ENCODE data around the gene HSD17B4.
A peak's percentile ranks its signal among the peaks of the same experiment; 100 is the strongest.
"Not testable (repeated sequence)": the region's sequence is repeated elsewhere in the genome, so short reads cannot be mapped to it uniquely, and the experiment has no call there.

Gene HSD17B4, protein sequence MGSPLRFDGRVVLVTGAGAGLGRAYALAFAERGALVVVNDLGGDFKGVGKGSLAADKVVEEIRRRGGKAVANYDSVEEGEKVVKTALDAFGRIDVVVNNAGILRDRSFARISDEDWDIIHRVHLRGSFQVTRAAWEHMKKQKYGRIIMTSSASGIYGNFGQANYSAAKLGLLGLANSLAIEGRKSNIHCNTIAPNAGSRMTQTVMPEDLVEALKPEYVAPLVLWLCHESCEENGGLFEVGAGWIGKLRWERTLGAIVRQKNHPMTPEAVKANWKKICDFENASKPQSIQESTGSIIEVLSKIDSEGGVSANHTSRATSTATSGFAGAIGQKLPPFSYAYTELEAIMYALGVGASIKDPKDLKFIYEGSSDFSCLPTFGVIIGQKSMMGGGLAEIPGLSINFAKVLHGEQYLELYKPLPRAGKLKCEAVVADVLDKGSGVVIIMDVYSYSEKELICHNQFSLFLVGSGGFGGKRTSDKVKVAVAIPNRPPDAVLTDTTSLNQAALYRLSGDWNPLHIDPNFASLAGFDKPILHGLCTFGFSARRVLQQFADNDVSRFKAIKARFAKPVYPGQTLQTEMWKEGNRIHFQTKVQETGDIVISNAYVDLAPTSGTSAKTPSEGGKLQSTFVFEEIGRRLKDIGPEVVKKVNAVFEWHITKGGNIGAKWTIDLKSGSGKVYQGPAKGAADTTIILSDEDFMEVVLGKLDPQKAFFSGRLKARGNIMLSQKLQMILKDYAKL

DNA sequence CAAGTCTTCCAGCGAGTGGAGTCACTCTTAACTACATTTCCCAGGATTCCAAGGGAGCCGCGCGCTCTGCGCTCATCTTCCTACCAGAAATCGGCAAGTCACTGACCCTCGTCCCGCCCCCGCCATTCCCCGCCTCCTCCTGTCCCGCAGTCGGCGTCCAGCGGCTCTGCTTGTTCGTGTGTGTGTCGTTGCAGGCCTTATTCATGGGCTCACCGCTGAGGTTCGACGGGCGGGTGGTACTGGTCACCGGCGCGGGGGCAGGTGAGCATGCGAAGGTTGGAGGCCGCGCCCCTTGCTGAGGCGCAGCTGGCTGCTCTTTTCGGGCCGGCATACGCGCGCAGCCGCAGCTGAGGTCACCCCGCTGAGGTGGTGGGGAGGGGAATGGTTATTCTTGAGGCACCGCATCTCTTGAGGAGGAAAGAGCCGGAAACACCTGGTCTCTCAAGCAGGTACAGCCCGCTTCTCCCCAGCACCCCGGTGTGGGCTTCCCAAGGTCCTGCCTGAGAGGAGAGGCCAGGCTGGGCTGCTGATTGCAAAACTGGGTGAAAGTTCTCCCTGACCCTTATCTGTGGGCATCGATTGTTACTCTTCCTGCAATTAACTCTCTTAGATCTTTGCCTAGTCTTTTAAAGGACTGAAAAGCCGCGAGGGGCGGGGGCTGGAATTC is at the start of gene HSD17B4:
Gene HSD17B4, plus strand, starts transcription at position 125 of the 667 bp plus-strand sequence. Its CDS starts 79 bp downstream, at position 204.
- DNase-seq (ENCODE audit: low read depth in 2 of 2) = peak; percentile 52 to 60

DNA sequence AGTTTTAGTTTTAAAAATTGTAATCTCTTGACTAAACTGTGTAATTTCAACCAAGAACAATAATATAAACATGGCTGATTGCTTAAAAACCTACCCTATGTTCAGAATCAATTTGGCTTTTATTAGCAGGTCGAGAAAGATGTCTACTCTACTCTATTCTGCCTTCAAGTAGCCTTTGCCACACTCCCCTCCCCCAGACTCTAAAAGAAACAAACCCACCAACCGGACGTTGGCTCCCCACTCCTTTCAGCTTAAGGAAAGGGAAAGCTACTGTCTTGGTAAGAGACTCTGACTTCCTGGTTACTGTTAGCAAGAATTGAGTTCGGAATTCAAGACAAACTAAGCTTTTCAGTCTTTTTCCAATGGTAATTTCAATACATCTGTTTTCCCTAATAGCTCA is 49.7 kb upstream of the HSD17B4 start:
- no peak for DNase-seq (ENCODE audit: low read depth in 2 of 2)

DNA sequence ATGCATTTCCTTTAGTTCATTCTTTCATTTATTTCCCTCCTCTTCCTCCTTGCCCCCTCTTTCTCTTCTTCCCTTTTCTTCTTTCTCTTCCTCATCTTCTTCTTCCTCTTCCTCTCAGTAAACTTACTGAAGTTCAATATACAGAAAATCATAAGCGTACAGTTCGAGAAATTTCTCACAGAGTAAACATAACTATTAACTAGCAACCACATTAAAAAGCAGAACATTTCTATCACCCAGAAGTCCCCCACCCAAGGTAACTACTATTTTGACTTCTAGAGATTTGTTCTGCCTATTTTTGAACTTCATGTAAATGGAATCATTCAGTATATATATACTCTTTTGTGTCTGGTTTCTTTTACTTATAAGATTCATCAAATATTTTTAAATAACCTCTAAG is 48.3 kb upstream of the HSD17B4 start:
- no peak for DNase-seq (ENCODE audit: low read depth in 2 of 2)

DNA sequence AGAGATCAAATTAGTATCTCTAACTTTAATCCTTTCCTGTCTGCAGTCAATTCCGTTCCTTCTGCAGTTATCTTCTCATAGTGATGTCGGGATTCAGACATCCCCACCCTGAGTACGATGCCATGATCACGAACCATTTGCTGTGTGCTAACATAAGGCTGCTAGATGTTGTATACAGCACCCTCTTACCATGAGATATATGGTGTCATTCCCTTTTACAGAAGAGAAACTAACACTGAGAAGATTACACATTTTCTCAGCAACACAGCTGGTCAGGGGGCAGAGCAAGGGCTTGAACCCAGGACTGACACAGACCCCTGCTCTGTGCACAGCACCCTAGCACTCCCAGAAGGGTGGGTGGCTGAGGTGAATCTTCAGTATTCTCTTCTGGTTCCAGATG is 46.9 kb upstream of the HSD17B4 start:
- DNase-seq (ENCODE audit: low read depth in 2 of 2) = no peak

DNA sequence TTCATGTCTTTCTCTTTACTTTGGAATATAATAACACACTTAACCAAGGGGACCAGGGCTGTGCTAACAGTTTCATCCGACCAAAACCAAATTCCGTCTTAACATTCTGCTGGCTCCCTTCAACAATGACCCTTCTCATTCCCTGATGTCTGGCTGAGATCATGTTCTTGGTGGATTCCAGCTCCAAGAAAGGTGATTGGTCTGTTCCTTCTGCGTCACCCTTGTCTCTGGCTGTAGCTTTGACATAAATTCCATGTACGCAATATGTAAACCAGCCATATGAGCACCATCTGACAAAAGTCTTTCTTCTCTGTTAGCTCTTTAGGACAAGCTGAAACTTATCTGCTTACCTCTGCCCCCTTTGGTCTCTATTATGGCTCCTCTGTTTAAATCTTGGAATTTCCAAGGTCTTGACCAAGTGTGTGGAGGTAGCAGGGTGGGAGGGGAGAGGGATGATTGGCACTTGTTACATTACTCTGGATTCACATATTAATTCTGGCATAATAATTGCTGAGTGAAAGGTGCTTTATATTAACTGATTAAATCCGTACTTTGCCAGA is 45.7 kb upstream of the HSD17B4 start:
- DNase-seq (ENCODE audit: low read depth in 2 of 2) = no peak

DNA sequence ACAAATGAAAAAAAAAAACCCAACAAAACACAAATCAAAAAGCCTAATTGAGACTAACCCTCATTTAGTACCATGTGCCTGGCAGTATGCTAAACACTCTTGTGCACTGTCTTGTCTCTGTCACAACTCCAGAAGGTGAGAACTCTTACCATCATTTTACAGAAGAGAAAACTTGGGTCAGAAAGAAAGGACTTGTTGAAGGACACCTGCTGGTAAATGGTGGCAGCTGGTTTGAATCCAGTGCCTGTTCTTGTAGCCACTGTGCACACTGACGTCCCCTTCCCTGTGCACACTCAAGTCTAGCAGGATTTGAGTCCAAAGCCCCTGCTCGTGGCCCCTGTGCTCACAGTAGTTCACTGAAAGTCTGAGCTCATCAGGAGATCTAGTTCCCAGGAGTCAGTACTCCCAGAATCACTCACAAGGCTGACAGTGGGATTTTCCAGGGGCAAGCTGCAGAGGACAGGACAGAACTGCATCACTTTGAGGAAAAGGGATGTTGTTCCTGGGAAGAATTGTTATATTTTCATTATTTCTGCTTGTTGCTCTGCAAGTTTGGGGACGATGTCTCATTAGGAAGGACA is 43.0 kb upstream of the HSD17B4 start:
- no peak for DNase-seq (ENCODE audit: low read depth in 2 of 2)

DNA sequence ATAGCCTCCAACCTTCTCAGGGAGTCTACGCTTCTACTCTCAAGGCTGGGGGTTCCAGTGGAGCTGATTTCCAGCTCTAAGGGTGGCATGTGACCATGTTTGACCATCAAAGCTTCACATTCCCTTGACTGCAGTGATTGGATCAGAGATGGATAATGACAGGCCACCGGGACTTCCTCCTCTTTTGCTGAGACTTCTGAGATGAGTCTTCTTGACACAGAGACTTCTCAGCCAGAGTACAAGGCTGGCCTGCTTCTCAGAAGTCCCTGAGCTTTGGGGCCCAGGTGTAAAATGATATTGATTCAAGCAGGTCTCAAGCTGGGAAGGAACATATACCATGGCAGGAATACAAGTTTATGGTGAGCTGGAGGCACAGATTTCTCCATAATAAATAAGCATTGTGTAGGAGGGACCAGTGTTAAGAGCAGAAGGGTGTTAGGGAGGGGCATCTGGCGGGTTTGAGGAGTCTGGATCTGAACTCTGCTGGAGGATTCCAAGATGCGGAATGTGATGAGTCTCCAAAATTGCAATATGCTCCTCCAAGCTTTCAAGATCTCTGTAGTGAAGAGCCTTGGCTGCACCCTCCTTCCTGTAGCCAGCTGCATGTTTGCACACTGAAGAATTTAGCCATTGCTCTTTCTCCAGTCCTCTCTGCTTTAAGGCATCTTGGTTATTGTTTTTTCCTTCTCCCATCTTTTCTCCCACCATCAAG is 41.7 kb upstream of the HSD17B4 start:
- DNase-seq (ENCODE audit: low read depth in 2 of 2) = no peak

DNA sequence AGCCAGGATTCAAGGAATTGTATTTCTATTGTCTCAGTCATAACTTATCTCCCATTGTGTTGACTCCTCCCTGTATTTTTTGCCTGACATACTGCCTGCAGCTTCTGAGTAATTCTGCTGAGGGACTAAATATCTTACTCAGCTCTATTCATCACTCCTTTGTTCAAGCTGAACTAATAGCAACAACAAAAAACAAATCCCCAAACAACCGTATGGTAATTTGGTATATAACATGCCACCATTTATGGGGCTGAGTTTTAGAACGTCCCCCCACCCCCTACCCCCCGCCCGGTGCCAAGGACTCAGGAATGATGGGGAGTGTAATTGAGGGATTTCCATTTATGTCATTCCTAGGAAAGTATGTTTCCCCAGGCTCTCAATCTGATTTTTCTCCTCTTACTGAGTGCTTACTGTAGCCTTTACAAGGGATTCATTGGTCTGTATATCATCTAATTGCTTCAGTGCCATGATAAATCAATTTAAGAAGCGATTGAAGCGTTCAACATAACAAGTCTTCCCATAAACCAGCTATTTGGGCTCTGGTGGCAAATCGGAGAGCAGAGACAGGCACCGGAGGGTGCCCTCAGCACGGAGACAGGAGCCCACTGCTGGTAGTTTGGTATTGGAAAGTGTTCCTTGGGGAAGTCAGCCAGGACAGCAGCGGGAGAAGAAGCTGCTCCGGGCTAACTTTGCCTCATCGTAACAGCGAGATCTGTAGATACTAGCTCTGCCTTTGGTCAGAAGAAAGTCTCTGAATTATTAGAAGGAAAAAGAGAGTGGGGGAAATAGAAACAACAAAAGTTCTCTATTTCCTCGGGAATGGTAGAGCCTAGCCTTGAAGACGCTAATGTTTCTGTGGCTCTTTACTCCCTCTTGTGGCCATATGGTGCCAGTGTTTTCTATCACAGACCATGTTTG is 40.7 kb upstream of the HSD17B4 start:
- peak; percentile 55 to 59 for DNase-seq (ENCODE audit: low read depth in 2 of 2)

DNA sequence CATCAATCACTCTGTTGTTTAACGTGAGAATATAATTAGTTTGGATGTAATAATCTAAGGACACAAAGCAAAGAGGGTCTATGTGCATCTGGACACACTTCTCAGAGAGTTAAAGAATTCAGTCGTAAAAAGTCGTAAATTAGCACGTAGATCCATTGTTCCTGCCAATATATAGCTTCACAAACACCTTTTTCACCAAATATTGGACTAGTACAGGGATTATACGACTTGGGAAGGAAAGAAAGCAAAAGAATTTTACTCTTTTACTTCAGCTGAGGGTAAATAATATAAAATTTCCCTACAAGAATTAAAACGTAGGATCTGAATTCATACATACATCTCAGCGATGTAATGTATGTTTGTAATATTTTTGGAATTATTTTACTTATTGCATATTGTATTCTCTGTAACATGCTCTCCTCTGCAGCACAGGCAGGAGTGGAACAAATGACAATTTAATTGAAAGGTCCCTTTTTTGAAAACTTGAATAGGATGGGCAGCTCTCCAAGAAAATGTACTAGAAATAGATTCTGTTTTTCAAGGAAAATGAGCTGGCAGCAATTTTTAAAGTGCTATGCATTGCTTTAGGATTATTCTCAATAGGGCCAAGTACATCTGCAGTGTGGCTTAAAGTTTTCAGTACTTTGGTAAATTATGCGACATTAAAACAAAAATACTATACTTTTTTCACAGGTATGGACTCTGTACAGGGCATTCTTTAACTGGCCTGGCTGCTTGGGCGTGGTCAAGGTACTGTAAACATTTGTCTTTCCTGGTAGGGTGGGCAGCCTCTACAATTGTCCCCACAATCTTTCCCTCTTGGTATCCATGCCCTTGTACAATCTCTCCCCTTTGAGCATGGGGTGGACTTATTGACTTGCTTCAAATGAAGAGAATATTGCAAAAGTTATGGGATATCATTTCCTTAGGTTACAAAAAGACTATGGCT is 39.7 kb upstream of the HSD17B4 start:
- DNase-seq (ENCODE audit: low read depth in 2 of 2) = no peak

DNA sequence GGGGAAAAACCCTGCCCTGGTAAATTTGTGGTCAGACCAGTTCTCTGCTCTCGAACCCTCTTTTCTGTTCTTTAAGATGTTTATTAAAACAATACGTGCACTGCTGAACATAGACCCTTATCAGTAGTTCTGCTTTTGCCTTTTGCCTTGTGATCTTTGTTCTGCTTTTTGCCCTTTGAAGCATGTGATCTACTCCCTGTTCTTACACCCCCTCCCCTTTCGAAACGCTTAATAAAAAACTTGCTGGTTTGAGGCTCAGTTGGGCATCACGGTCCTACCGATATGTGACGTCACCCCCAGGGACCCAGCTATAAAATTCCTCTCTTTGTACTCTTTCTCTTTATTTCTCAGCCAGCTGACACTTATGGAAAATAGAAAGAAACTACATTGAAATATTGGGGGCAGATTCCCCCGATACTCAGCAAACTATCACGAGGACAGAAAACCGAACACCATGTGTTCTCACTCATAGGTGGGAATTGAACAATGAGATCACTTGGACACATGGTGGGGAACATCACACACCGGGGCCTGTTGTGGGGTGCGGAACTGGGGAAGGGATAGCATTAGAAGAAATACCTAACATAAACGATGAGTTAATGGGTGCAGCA is 38.1 kb upstream of the HSD17B4 start:
- not testable (repeated sequence) for DNase-seq (ENCODE audit: low read depth in 2 of 2)

DNA sequence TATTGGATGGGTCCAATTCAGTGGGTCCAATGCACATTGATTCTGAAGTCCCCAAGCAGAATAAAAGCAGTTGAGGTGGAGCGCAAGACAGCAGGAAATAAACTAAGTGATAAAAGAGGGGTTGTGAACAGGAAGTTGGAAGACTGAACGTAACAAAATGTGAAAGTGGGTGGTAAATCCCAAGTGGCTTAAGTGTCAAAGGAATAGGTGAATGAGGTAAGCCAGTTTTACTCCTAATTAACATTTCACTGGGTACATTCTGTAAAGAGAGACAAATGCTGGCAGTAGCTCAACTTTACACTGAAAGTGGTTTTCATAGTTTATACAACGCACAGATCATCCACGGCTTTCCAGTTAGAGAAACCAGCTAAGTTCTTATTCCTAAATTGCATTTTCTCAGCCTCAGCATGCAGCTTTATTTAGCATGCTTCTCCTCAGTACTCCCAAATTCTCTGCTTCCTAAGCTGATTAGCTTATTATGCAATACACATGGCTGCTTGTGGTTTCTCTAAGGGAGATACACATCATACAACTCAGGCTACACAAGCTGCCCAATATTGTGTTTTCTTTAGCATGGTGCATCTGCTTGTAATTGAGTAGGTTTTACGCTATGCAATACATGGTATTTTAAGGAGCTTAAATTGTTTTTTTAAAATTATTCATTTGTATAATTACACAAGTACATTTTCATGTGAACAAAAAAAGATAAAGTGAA is 34.2 kb upstream of the HSD17B4 start:
- peak; percentile 81 for DNase-seq (ENCODE audit: low read depth in 2 of 2)

DNA sequence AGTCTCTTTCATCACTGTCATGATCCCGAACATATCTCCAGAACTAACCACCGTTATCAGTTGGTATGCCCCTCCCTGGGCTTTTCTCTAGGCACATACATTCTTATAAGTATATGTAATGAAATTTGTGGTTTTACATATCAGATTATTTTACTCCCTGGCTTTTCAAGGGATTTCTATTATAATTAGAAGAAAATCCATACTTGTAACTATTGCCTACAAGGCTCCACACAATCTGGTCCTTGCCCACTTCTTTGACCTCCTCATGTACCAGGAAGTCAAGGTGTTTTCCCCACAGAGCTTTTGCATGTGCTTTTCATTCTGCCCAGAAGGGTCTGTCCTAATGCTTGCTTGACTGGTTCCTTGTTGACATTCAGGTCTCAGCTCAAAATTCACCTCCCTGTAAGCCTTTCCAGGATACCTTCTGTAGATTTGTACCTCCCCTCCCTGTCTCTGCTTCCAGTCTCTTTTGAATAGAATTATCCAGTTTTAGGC is 33.6 kb upstream of the HSD17B4 start:
- DNase-seq (ENCODE audit: low read depth in 2 of 2) = no peak

DNA sequence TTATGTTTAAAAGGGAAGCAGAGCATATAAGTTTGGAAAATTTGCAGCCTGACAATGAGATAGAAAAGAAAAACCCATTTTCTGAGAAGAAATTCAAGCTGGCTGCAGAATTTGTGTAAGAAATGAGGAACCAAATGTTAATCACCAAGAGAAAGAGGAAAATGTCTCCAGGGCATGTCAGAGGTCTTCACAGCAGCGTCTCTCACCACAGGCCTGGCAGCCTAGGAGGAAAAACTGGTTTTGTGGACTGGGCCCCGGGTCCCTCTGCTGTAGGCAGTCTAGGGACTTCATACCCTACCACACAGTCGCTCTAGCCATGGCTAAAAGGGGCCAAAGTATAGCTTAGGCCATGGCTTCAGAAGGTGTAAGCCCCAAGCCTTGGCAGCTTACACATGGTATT is 32.1 kb upstream of the HSD17B4 start:
- no peak for DNase-seq (ENCODE audit: low read depth in 2 of 2)

DNA sequence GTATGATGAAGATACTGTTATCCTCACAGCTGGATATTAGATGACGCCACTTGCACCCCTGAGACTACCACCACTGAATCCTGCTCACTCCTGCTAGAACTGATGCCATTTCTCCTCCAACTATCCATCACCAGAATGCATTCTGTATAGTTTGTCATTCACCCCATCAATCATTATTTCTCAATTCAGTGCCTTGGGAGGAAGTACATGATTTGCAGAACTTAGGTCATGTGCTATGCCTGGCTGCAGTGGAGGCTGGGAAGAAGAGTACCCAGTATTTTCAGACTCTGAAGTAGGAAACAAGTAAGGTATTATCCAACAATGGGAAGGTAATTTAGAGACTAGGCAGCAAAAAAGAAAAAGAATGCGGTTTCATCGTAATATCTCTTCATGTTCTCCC is 26.2 kb upstream of the HSD17B4 start:
- DNase-seq (ENCODE audit: low read depth in 2 of 2) = no peak

DNA sequence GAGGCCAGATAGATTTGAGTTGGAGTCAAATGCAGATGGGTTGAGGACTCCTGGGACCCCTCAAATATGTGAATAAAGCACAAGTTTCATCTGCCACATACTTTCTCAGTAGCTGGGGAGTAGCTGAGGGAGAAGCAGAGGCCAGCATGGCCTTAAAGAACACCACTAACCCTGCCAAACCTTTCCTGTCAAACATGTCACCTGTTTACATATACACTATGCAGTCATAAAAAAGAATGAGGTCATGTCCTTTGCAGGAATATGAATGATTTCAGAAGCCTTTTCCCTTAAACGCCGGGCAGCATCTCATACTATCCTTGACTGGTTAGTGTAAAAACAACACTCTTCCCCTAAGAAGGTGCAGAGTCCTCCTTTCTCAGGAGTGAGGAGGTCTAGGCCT is 25.2 kb upstream of the HSD17B4 start:
- DNase-seq (ENCODE audit: low read depth in 2 of 2) = no peak

DNA sequence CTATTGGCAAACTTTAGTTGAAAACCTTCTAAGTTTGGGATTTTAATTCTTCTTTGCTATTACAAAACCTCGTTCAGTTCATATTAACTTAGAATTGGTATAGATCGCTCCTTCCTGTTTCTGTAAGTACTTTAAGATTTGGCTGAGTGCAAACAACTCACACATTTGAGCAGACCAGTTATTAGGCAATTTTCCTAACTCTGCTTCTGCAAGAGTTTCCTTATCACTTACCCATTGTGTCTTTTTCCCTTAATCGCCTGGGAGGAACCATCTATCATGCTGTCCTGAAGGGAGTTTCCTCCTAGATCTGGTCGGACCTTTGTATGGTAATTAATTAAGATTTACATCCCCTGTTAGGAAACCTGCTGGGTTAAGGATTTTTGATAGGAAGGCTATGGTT is 24.7 kb upstream of the HSD17B4 start:
- DNase-seq (ENCODE audit: low read depth in 2 of 2) = not testable (repeated sequence)

DNA sequence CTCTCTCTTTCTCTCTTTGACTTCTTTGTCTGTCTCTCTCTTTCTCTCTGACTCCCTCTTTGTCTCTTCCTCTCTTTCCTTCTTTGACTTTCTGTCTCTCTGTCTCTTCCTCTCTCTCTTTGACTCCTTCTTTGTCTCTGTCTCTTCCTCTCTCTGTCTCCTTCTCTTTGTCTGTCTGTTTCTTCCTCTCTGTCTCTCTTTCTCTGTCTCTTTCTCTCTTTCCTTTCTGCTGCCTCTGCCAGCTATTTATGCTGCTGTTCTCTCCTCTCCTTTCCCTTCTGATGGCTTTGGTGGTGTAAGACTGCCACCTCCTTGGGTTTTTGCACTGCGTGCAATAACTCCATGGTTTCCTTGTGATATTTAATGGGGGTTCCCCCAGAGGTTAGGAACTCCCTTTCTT is 24.1 kb upstream of the HSD17B4 start:
- not testable (repeated sequence) for DNase-seq (ENCODE audit: low read depth in 2 of 2)

DNA sequence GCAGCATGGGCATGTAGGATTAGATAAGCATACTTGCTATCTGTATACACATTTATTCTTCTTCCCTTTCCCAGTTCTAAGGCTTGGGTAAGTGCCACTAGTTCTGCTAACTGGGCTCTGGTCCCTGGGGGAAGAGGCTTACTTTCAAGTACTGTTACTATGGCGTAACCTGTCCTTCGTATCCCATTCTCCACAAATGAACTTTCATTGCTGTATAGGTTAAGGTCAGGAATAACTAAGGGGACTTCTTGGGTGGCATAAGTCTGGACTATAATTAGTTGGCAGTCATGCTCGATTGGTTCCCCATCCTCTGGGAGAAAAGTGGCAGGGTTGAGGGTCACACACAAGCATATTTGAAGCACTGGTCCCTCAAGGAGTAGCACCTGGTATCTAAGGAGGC is 23.7 kb upstream of the HSD17B4 start:
- DNase-seq (ENCODE audit: low read depth in 2 of 2) = not testable (repeated sequence)
